Gastrocnemius medialis (tissue), 4 donors: ENCODE results near the gene DERL3.

Experiments
- POLR2A ChIP-seq, 2 donors: fragments of 450-650 bp; IDR thresholded peaks; one replicate each; pipeline ENCODE4 v1.6.1; 2017; ENCODE audit warnings: antibody characterized with exemption in 2 of 2, mild to moderate bottlenecking in 2 of 2, moderate library complexity in 2 of 2
- TF ChIP-seq, protein P1 (sequence below), 5 experiments: fragments of 450-650 bp in 3 of 5; fragments of 200-600 bp in 2 of 5; sonication (generic) in 2 of 5; IDR thresholded peaks in 4 of 5; conservative IDR thresholded peaks in 1 of 5; 1 replicate in 4 of 5; 2 replicates in 1 of 5; pipeline ENCODE4 v1.5.1; 2016 to 2019; ENCODE audit warnings: antibody characterized with exemption in 5 of 5, mild to moderate bottlenecking in 3 of 5, moderate library complexity in 3 of 5

GRCh38 chr22:23884140-23884539 lies 45.3 kb upstream of the DERL3 start:
- TF ChIP-seq, protein P1, sequence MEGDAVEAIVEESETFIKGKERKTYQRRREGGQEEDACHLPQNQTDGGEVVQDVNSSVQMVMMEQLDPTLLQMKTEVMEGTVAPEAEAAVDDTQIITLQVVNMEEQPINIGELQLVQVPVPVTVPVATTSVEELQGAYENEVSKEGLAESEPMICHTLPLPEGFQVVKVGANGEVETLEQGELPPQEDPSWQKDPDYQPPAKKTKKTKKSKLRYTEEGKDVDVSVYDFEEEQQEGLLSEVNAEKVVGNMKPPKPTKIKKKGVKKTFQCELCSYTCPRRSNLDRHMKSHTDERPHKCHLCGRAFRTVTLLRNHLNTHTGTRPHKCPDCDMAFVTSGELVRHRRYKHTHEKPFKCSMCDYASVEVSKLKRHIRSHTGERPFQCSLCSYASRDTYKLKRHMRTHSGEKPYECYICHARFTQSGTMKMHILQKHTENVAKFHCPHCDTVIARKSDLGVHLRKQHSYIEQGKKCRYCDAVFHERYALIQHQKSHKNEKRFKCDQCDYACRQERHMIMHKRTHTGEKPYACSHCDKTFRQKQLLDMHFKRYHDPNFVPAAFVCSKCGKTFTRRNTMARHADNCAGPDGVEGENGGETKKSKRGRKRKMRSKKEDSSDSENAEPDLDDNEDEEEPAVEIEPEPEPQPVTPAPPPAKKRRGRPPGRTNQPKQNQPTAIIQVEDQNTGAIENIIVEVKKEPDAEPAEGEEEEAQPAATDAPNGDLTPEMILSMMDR (IDR thresholded peaks at IDR 0.05 in 4 of 5, conservative IDR thresholded peaks at IDR 0.05 in 1 of 5): no peak
- TF ChIP-seq POLR2A (IDR thresholded peaks at IDR 0.05): no peak
